Measurements from ENCODE around the gene CERKL. TPM values are rescaled to one million over a fixed set of nuclear protein-coding genes. Genes with fewer than 3 reads are reported as not detected.

Gene CERKL
- total and polyA plus RNA-seq, 2 of the 13 experiments (the other 11 are each of a cell fraction or from before 2014, with no cell fraction given) = not detected

DNA sequence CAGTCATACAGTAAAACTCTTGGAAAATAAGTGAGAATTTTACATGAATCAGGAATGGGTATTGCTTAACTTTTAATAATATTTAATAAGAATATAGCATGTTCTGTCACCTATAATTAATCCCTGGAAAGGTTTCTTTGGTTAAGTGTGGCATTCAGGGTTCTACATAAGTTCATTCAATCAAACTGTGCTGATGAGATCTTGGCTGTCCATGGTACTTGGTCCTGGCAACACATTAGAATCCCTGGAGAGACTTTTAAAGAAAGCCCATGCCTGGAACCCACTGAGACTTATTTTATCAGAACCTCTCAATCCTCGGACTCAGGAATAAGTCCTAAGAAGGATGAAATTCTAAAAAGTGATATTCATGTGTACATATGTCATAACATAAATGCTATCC is 60.3 kb downstream of the CERKL start:
- CTCF ChIA-PET (ENCODE audit: low intra/inter-chr PET ratio, low total read pairs) = no interaction called here
- Histone ChIP-seq H3K9ac (ENCODE audit: insufficient read depth, low read depth, low read length) (no peak overlapping the region), H3K79me2 (ENCODE audit: insufficient read depth, low read length) (no peaks in the 10 kb centered on the region), H3K27ac (ENCODE audit: extremely low read length, insufficient read depth, low read length) (no peak overlapping the region), H3K4me1 (ENCODE audit: insufficient read depth, low read length) (no peaks in the 10 kb centered on the region), H2AFZ (ENCODE audit: low read length) (no peak overlapping the region), H3K4me2 (ENCODE audit: low read depth, low read length) (no peak overlapping the region), H3K27me3 (ENCODE audit: control insufficient read depth in 1 of 2, insufficient read depth in 2 of 2, low read length in 2 of 2) (no peaks in the 10 kb centered on the region), H3K4me3 (replicated peaks in 1 of 3; ENCODE audit: insufficient read depth in 1 of 3, low read depth in 2 of 3, low read length in 3 of 3) (no peak overlapping the region), H3K36me3 (replicated peaks in 1 of 2; ENCODE audit: control insufficient read depth in 1 of 2, insufficient read depth in 2 of 2, low read length in 2 of 2) (no peaks in the 10 kb centered on the region), H4K20me1 (ENCODE audit: insufficient read depth, low read length) (no peaks in the 10 kb centered on the region), H3K9me3 (ENCODE audit: low read length) (no peaks in the 10 kb centered on the region)
- TF ChIP-seq ZFY (CRISPR knock-in tag; IDR thresholded peaks at IDR 0.05) (no peak), KDM6A (CRISPR knock-in tag; IDR thresholded peaks at IDR 0.05; ENCODE audit: low read depth) (no peak), MXD1 (CRISPR knock-in tag; IDR thresholded peaks at IDR 0.05) (no peak), TRIM24 (CRISPR knock-in tag; IDR thresholded peaks at IDR 0.05) (no peak), NCOR1 (IDR thresholded peaks at IDR 0.05; ENCODE audit: borderline replicate concordance, low read length) (no peak), AGO1 (IDR thresholded peaks at IDR 0.05; ENCODE audit: low read depth, low read length, poor library complexity, severe bottlenecking) (no peak), ZNF337 (CRISPR knock-in tag; IDR thresholded peaks at IDR 0.05; ENCODE audit: borderline replicate concordance, low read depth) (no peak), ZNF362 (CRISPR knock-in tag; IDR thresholded peaks at IDR 0.05; ENCODE audit: borderline replicate concordance) (no peak)
- TF ChIP-seq, protein P1, sequence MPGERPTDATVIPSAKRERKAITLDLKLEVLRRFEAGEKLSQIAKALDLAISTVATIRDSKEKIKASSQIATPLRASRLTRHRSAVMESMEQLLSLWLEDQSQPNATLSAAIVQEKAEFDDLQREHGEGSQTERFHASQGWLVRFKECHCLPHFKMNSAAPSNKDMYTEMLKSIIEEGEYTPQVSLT (CRISPR knock-in tag; IDR thresholded peaks at IDR 0.05; ENCODE audit: borderline replicate concordance, low read depth) = no peak
- 0% methylated on average over 1 of the region's 1 CpG for WGBS (ENCODE audit: low lambda C conversion rate)
- BruUV-seq (replicated peaks) = no TSS peak
- POLR2A ChIA-PET = no interaction called here
- FAIRE-seq = no peak
- intact Hi-C loops (cut with micrococcal nuclease; ENCODE audit: unreplicated experiment) = no loop called here
- ATAC-seq = no peak
- in situ Hi-C loops (cut with HindIII; ENCODE audit: extremely low pct_ligation_motif_present, low pct_unique_long_range_greater_than_20kb) = no loop called here
- DNase-seq (ENCODE audit: low spot score) = no peak
